Tibial artery (tissue), 4 donors: Measurements from ENCODE around the gene TMEM63B.

ENCODE experiments used
- DNase-seq, 2 donors: peaks; one replicate each; pipeline ENCODE4 v3.0.0-alpha.2; 2019
- H3K27ac ChIP-seq, 2 donors: fragments of 200-600 bp; sonication (generic) in 1 of 2; 1 replicate in 1 of 2; 2 replicates in 1 of 2; pipeline ENCODE4 v1.5.1; 2018 to 2019; ENCODE audit warnings: mild to moderate bottlenecking in 1 of 2
- H3K27me3 ChIP-seq, 2 donors: fragments of 200-600 bp; sonication (generic) in 1 of 2; one replicate each; pipeline versions ENCODE4 v1.5.1 to v1.6.0; 2016 to 2019
- H3K36me3 ChIP-seq, 3 donors: fragments of 200-600 bp; sonication (generic) in 2 of 3; one replicate each; pipeline ENCODE4 v1.5.1; 2016 to 2019; ENCODE audit warnings: mild to moderate bottlenecking in 2 of 3
- H3K4me1 ChIP-seq, 4 donors: fragments of 200-600 bp; sonication (generic) in 2 of 4; 1 replicate in 3 of 4; 2 replicates in 1 of 4; pipeline ENCODE4 v1.5.1; 2016 to 2019
- H3K4me3 ChIP-seq, 2 donors: fragments of 200-600 bp; sonication (generic) in 1 of 2; 1 replicate in 1 of 2; 2 replicates in 1 of 2; pipeline ENCODE4 v1.5.1; 2018 to 2019; ENCODE audit warnings: mild to moderate bottlenecking in 2 of 2
- H3K9me3 ChIP-seq, 3 donors: fragments of 200-600 bp; sonication (generic) in 1 of 3; one replicate each; pipeline ENCODE4 v1.5.1; 2016 to 2019
- intact Hi-C: fragments of 100-400 bp; cut with DNase I; formaldehyde crosslinking; loops from one replicate; pipeline ENCODE4 v1.15.0; 2023; ENCODE audit warnings: low total_unique reads
- TF ChIP-seq, protein P1 (sequence below), 2 experiments: fragments of 200-600 bp in 1 of 2; fragments of 450-650 bp in 1 of 2; IDR thresholded peaks; one replicate each; pipeline ENCODE4 v1.5.1; 2017 to 2019; ENCODE audit warnings: antibody characterized with exemption in 2 of 2, mild to moderate bottlenecking in 1 of 2, moderate library complexity in 1 of 2

Gene TMEM63B

DNA sequence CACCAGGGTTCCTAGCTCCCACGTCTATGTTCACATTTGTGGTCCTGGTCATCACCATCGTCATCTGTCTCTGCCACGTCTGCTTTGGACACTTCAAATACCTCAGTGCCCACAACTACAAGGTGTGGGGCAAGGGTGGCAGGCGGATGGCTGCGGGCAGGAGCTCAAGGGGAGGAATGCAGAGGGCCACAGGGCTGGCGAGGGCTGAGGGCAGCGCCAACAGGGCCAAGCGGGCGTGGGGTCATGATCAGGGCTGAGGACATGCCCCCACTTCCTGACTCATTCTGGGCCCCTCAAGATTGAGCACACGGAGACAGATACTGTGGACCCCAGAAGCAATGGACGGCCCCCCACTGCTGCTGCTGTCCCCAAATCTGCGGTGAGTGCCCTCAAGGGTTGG lies 26.7 kb downstream of the TMEM63B start:
- peaks cover 8 to 42% (median 9%) of the 10 kb centered on the region in 3 donors for H3K36me3 ChIP-seq
- TF ChIP-seq, protein P1, sequence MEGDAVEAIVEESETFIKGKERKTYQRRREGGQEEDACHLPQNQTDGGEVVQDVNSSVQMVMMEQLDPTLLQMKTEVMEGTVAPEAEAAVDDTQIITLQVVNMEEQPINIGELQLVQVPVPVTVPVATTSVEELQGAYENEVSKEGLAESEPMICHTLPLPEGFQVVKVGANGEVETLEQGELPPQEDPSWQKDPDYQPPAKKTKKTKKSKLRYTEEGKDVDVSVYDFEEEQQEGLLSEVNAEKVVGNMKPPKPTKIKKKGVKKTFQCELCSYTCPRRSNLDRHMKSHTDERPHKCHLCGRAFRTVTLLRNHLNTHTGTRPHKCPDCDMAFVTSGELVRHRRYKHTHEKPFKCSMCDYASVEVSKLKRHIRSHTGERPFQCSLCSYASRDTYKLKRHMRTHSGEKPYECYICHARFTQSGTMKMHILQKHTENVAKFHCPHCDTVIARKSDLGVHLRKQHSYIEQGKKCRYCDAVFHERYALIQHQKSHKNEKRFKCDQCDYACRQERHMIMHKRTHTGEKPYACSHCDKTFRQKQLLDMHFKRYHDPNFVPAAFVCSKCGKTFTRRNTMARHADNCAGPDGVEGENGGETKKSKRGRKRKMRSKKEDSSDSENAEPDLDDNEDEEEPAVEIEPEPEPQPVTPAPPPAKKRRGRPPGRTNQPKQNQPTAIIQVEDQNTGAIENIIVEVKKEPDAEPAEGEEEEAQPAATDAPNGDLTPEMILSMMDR (IDR thresholded peaks at IDR 0.05) = no peak
- intact Hi-C loops = no loop called here
- no peak for DNase-seq
- peaks cover 0 to 6% (median 5%) of the 10 kb centered on the region in 4 donors for H3K4me1 ChIP-seq
- H3K9me3 ChIP-seq = no peaks in the 10 kb centered on the region
- H3K27me3 ChIP-seq = no peaks in the 10 kb centered on the region
- H3K27ac ChIP-seq = no peak overlapping the region
- H3K4me3 ChIP-seq = no peak overlapping the region

DNA sequence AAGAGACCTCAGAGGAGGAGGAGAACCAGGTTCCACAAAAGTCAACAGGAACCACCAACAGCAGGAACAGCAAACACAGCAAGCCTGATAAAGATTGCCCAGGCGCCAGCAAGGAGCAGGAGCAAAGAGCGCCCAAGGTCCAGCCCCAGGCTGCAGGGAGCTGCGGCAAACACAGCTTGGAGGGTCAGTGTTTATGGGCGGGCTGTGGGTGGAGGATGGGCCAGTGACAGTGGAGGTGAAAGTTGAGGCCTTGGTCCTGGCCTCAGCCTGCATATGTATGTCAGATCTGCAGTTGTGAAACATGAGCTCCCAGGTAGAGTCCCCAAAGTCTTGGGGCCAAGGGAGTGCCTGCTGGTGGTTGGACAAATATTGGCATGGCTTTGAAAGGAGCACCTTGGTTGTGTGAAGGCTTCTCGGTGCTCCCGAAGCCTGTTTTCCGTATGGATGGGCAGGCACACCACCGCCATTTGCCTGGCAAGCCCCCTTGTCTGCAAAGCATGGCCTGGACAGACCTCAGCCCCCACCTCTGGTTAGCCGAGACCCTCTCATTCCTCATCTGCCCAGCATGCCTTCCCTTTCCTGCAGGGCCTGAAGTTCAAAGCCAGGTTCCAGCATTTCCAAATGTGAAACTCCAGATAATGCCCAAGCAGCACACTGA lies 29.3 kb downstream of the TMEM63B start:
- Histone ChIP-seq H3K27me3 (no peaks in the 10 kb centered on the region), H3K27ac (no peak overlapping the region), H3K9me3 (no peaks in the 10 kb centered on the region), H3K4me3 (no peak overlapping the region), H3K4me1 (peaks cover 0 to 4% (median 2%) of the 10 kb centered on the region in 4 donors), H3K36me3 (peaks cover 0 to 27% (median 0%) of the 10 kb centered on the region in 3 donors)
- TF ChIP-seq, protein P1 (IDR thresholded peaks at IDR 0.05) = no peak
- no peak for DNase-seq
- intact Hi-C loops = no loop called here

DNA sequence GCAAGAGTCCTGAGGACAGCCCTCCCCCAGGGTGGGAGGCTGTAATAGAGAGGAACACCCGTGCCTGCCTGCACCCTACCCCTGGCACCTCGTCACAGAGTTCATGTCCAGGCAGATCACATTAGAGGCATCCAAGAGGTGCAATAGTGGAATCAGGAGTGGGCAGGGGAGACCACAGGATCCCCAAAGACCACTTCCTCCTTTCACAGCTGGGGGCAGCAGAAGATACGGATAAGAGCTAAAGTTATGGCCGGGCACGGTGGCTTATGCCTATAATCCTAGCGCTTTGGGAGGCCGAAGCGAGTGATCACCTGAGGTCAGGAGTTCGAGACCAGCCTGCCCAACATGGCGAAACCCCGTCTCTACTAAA lies 29.8 kb downstream of the TMEM63B start:
- no peaks in the 10 kb centered on the region for H3K4me1 ChIP-seq
- no peak overlapping the region for H3K4me3 ChIP-seq
- no peak overlapping the region for H3K27ac ChIP-seq
- no peaks in the 10 kb centered on the region for H3K9me3 ChIP-seq
- H3K36me3 ChIP-seq = peaks cover 0 to 27% (median 0%) of the 10 kb centered on the region in 3 donors
- no peaks in the 10 kb centered on the region for H3K27me3 ChIP-seq
- intact Hi-C loops = no loop called here
- no peak for DNase-seq
- TF ChIP-seq, protein P1 (IDR thresholded peaks at IDR 0.05) = no peak

DNA sequence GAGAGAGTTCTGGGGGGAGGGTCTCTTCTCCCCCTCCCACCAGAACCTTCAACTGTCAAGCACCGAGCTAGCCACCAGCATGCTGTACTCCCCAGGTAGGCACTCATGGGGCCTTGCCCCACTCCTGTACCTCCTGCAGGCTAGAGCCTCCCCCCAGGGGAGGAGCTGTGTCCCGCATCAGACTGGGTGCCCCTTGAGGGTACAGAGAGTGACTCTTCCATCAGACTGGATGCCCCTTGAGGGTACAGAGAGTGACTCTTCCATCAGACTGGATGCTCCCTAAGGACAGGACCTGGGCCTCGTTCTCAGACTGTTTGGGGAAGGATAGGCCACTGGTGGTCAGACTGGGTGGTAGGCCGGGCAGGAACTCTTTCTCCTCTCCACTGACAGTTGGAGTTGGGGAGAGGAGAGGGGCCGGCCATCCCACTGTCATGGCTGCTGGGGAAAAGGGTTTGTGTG lies 31.4 kb downstream of the TMEM63B start, which contains the start of gene CAPN11:
CAPN11 (plus strand) TSS at position 51 of the 459 bp plus-strand sequence; CDS start at position 80, 29 bp downstream.
- Histone ChIP-seq H3K4me1 (no peaks in the 10 kb centered on the region), H3K27ac (no peak within 1 kb of the TSS), H3K27me3 (peaks cover 0 to 14% of the 10 kb centered on the region in 2 donors), H3K4me3 (no peak within 1 kb of the TSS), H3K9me3 (no peaks in the 10 kb centered on the region), H3K36me3 (peaks cover 0 to 13% (median 0%) of the 10 kb centered on the region in 3 donors)
- DNase-seq = no peak
- TF ChIP-seq, protein P1 (IDR thresholded peaks at IDR 0.05) = no peak
- intact Hi-C loops = no loop called here

DNA sequence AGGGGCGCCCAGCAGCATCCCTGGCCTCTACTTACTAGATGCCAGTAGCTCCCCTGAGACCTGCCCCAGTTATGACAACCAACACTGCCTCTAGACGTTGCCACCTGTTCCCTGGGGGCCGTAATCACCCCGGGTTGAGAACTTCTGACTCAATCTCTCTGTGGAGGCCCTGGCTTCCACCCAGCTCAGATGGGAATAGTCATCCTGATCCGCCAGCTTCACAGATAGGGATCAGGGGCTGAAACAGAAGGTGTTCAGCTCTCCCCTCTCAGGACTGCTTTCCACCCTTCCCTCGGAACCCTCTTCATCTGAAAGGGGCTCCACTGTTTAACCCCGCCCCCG lies 34.6 kb downstream of the TMEM63B start:
- Histone ChIP-seq H3K36me3 (no peaks in the 10 kb centered on the region), H3K4me3 (no peak overlapping the region), H3K27ac (no peak overlapping the region), H3K4me1 (no peaks in the 10 kb centered on the region), H3K27me3 (peaks cover 0 to 27% of the 10 kb centered on the region in 2 donors), H3K9me3 (no peaks in the 10 kb centered on the region)
- intact Hi-C loops = no loop called here
- no peak for DNase-seq
- TF ChIP-seq, protein P1 (IDR thresholded peaks at IDR 0.05) = no peak
